ENCODE measurements around the gene NPAS2. TPM values are rescaled to one million over a fixed set of nuclear protein-coding genes. Genes with fewer than 3 reads are reported as not detected.

NPAS2 gene
- total RNA-seq, 3 donors from 2014 or later = 6.2 to 42.3 (median 22.5) TPM

DNA sequence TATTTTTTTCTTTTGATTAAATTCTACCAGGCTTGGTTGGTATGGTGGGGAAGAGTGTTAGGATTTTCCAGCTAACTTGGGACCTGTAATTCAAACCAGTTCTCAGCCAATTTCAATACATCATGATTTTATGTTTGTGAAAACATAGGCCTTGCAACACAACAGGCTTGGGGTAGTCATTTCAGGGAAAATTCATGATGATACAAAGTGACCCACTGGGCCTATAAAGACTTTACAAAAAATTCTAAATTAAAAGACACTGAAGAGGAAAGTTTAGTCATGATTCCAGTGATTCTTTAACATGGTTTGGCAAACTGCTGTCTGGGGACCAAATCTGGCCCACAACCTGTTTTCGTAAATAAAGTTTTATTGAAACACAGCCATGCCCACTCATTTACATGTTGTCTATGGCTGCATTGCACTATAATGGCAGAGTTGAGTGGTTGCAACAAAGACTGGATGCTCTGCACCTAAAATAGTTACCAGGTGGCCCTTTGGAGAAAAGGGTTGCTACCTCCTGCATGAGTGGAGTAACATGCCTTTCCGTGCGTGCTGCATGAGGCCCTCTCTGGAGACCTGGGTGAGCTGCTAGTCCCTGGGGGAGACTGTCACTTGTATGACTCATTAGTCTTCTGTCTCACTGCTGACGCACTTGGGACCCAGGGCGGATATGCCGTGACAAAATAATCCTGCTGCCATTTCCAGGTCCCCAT, 73.6 kb downstream of the NPAS2 start:
- intact Hi-C loops (cut with DNase I; ENCODE audit: low total_unique reads) = no loop called here
- Histone ChIP-seq H3K27me3 (no peaks in the 10 kb centered on the region), H3K36me3 (no peaks in the 10 kb centered on the region), H3K9me3 (no peaks in the 10 kb centered on the region), H3K4me1 (no peaks in the 10 kb centered on the region), H3K27ac (no peak overlapping the region), H3K4me3 (no peak overlapping the region)
- TF ChIP-seq POLR2A (IDR thresholded peaks at IDR 0.05) = no peak
- no peak for TF ChIP-seq POLR2AphosphoS5 (IDR thresholded peaks at IDR 0.05)
- TF ChIP-seq, protein P1, sequence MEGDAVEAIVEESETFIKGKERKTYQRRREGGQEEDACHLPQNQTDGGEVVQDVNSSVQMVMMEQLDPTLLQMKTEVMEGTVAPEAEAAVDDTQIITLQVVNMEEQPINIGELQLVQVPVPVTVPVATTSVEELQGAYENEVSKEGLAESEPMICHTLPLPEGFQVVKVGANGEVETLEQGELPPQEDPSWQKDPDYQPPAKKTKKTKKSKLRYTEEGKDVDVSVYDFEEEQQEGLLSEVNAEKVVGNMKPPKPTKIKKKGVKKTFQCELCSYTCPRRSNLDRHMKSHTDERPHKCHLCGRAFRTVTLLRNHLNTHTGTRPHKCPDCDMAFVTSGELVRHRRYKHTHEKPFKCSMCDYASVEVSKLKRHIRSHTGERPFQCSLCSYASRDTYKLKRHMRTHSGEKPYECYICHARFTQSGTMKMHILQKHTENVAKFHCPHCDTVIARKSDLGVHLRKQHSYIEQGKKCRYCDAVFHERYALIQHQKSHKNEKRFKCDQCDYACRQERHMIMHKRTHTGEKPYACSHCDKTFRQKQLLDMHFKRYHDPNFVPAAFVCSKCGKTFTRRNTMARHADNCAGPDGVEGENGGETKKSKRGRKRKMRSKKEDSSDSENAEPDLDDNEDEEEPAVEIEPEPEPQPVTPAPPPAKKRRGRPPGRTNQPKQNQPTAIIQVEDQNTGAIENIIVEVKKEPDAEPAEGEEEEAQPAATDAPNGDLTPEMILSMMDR (IDR thresholded peaks at IDR 0.05) = no peak
- no peak for DNase-seq (ENCODE audit: low spot score in 2 of 2)

DNA sequence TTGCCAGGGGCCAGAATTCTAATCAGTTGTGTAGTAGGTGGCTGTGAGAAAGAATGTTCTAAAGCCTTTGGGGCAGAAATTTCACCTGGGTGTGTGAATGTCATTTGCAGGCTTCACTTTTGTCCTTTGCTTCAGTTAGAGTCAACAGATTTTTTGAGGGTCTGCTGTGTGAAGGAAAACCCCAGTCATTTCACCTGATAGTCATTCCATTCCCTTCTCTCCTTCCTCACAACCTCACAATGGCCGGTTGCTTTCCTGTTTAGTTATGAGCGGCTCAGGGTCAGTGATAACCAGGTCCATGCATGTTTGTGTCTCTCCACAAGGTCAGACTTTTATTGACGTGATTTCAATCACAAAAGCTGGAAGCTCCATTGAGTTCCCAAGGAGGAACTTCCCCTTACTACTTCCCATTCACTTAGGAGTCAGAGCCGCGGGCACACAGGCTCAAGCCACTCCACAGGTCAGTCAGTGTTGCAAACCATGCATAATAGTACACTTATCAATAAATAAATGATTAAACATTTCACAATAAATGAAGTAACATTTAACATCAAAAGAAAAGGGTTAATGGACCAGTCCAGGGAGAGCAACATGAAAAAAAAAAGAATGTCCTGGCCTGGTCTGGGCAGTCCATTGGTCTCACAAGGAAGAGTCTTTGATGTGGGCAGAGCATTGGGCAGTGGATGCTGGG, 74.3 kb downstream of the NPAS2 start:
- no peaks in the 10 kb centered on the region for H3K9me3 ChIP-seq
- no peak for DNase-seq (ENCODE audit: low spot score in 2 of 2)
- TF ChIP-seq POLR2A (IDR thresholded peaks at IDR 0.05) (no peak), POLR2AphosphoS5 (IDR thresholded peaks at IDR 0.05) (no peak)
- TF ChIP-seq, protein P1 (IDR thresholded peaks at IDR 0.05) = no peak
- no peaks in the 10 kb centered on the region for H3K27me3 ChIP-seq
- intact Hi-C loops (cut with DNase I; ENCODE audit: low total_unique reads) = no loop called here
- H3K4me1 ChIP-seq = no peaks in the 10 kb centered on the region
- no peaks in the 10 kb centered on the region for H3K36me3 ChIP-seq
- H3K4me3 ChIP-seq = no peak overlapping the region
- H3K27ac ChIP-seq = no peak overlapping the region

DNA sequence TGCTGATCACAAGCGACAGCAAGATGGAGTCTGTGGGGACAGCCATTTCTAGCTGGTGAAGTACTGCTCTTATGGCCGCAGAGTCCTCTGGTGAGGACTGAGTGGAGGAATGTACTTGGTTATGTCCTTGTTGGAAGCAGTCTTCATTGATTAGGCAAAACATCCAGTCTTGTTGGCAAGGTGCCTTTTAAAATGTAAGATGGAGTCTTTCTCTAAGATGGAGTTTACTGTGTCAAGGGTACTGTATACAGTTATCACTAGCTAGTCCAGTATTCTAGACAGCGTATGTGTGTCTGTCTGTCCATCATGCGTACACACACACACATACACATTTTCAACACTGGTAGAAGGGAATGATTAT, 74.8 kb downstream of the NPAS2 start:
- no peak for TF ChIP-seq POLR2AphosphoS5 (IDR thresholded peaks at IDR 0.05)
- no peak for TF ChIP-seq POLR2A (IDR thresholded peaks at IDR 0.05)
- TF ChIP-seq, protein P1 (IDR thresholded peaks at IDR 0.05) = no peak
- no peaks in the 10 kb centered on the region for H3K9me3 ChIP-seq
- intact Hi-C loops (cut with DNase I; ENCODE audit: low total_unique reads) = no loop called here
- no peaks in the 10 kb centered on the region for H3K27me3 ChIP-seq
- no peak overlapping the region for H3K27ac ChIP-seq
- no peaks in the 10 kb centered on the region for H3K4me1 ChIP-seq
- DNase-seq (ENCODE audit: low spot score in 2 of 2) = no peak
- H3K4me3 ChIP-seq = no peak overlapping the region
- H3K36me3 ChIP-seq = no peaks in the 10 kb centered on the region

DNA sequence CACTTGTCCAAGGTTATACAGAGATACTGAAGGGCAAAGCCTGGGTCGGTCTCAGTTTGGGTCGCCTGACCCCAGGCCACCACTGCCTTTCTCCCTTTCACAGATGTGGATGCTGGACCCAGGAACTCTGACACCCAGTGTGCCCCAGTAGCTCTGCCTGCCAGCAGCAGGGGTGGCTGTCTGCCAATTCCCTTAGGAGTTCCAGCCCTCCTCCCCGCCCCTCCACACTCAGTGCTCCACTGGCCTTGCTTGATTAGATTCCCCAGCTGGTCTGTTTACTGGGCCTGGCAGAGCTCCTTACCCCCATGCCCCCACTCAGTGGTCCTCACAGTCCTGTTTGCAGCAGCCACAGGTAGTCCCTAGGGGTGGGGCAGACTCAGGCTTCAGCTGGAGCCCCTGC, 75.5 kb downstream of the NPAS2 start:
- Histone ChIP-seq H3K4me1 (no peaks in the 10 kb centered on the region), H3K27me3 (no peaks in the 10 kb centered on the region), H3K4me3 (no peak overlapping the region), H3K9me3 (no peaks in the 10 kb centered on the region), H3K36me3 (no peaks in the 10 kb centered on the region), H3K27ac (no peak overlapping the region)
- DNase-seq (ENCODE audit: low spot score in 2 of 2) = no peak
- TF ChIP-seq POLR2A (IDR thresholded peaks at IDR 0.05) (no peak), POLR2AphosphoS5 (IDR thresholded peaks at IDR 0.05) (no peak)
- TF ChIP-seq, protein P1 (IDR thresholded peaks at IDR 0.05) = no peak
- intact Hi-C loops (cut with DNase I; ENCODE audit: low total_unique reads) = no loop called here

DNA sequence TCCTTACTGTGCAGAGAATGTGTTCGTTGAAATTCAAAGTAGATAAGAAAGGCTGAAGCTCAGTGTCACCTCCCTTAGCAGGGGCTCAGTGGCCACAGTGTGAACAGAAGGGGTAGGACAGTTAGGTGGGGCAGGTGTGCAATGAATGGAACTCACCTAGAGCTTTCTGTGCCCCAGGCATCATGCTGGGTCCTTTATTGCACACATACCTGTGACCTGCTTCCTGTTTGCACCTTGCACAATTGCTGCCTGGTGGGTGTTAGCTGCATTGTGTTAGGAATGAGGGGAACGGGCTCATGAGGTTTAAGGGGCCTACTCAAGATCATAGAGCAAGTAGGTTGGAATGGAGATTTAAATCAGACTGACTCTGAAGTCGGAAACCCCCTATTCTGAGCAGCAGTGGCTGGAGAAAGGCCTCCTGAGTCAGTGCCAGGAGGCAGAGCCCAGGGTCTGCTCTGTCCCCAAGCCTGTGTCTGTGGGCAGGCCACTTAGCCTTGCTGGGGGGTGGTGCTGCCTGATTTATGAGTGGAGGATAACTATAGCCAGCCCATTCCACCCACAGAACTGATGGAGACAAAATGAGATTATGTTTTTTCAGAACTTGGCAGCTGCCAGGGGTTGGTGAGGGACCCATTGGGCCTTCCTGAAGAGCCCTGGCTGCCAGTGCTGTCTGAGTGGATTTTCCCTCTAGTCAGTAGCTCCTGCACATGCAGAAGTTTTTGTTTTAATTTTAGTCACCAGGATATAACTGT, 76.2 kb downstream of the NPAS2 start:
- intact Hi-C loops (cut with DNase I; ENCODE audit: low total_unique reads) = no loop called here
- Histone ChIP-seq H3K27me3 (no peaks in the 10 kb centered on the region), H3K27ac (no peak overlapping the region), H3K9me3 (no peaks in the 10 kb centered on the region), H3K36me3 (no peaks in the 10 kb centered on the region), H3K4me3 (no peak overlapping the region), H3K4me1 (no peaks in the 10 kb centered on the region)
- TF ChIP-seq POLR2A (IDR thresholded peaks at IDR 0.05) = no peak
- no peak for TF ChIP-seq POLR2AphosphoS5 (IDR thresholded peaks at IDR 0.05)
- TF ChIP-seq, protein P1 (IDR thresholded peaks at IDR 0.05) = no peak
- DNase-seq (ENCODE audit: low spot score in 2 of 2) = no peak

Data from breast epithelium (tissue), 4 donors.